ENCODE measurements around the gene MECR. TPM values are rescaled to one million over a fixed set of nuclear protein-coding genes. Genes with fewer than 3 reads are reported as not detected.

MECR gene
- total RNA-seq, 2 donors from 2014 or later: 21.0 to 38.3 TPM

DNA sequence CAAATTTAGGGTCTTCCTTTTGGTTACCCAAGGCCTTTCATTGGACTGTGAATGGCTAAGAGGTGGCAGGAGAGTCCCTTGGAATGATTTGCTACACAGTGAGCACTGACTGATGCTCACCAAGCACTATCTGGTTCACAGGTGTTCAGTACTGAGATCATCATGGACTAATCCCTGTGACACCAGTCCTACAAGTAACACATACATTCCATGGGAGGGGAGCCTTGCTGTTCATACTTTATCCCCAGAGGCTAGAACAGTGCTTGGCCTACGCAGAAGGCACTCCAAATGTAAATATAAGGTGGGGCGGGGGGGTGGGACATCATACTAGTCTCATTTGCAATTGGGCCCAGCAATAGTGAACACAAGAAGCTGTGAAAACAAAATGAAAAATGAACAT, 86.6 kb downstream of the MECR start:
- Mint-ChIP-seq H3K27ac (no peak overlapping the region), H3K36me3 (ENCODE audit: low read depth) (peaks cover 47% of the 10 kb centered on the region), H3K4me1 (peaks cover 12% of the 10 kb centered on the region), H3K27me3 (no peaks in the 10 kb centered on the region), H3K4me3 (no peak overlapping the region), H3K9me3 (no peaks in the 10 kb centered on the region)
- ATAC-seq (replicated peaks): peak; percentile 26

DNA sequence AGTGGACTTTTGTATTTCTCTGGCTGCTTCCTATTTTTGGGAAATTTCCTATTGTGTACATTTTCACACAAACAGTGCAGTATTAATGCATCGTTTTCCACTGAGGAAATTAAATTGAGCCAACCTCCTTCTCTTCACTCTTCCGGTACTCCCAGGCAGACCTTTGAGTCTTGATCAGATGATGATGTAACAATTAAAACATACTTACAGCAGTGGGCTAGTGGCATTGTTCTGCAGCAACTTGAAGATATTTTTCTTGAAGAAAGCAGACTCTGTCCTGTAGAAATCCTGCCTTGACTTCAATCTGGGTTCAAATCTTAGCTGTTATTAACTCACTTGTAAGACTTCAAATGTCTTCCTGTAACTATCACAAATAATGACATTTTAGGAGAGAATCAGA, 88.0 kb downstream of the MECR start:
- Mint-ChIP-seq H3K4me3 (no peak overlapping the region), H3K27me3 (no peaks in the 10 kb centered on the region), H3K27ac (no peak overlapping the region), H3K4me1 (peaks cover 5% of the 10 kb centered on the region), H3K9me3 (no peaks in the 10 kb centered on the region), H3K36me3 (ENCODE audit: low read depth) (peaks cover 32% of the 10 kb centered on the region)
- no peak for ATAC-seq (replicated peaks)

Other genes starting within 250 kb of the MECR start
- gene TMEM200B, start 107.0 kb downstream of the MECR start, total RNA-seq: 1 to 10 TPM in 1 of 2 donors, not detected in 1; 1.1 TPM
- gene SRSF4, start 49.0 kb downstream of the MECR start, total RNA-seq: 100 to 1,000 TPM; 118 to 125 TPM
- gene PTPRU, start 5.6 kb upstream of the MECR start, total RNA-seq: 1 to 10 TPM in 1 of 2 donors, under 1 TPM in 1; 0.99 to 2.1 TPM